ENCODE measurements around the gene PARP8. TPM values are rescaled to one million over a fixed set of nuclear protein-coding genes. Genes with fewer than 3 reads are reported as not detected.

Gene PARP8
- total and polyA plus RNA-seq, 9 donors = 4.4 to 21.4 (median 18.4) TPM

GRCh38 chr5:50752800-50753199, 86.4 kb downstream of the PARP8 start:
- intact Hi-C loops (cut with DNase I) = no loop called here
- H3K36me3 ChIP-seq = no peaks in the 10 kb centered on the region
- no peak overlapping the region for H3K4me3 ChIP-seq
- H3K9me3 ChIP-seq = no peaks in the 10 kb centered on the region
- H3K27me3 ChIP-seq = no peaks in the 10 kb centered on the region
- H3K4me1 ChIP-seq (ENCODE audit: insufficient read depth) = no peaks in the 10 kb centered on the region
- DNase-seq = no peak
- TF ChIP-seq POLR2A (IDR thresholded peaks at IDR 0.05) = no peak
- TF ChIP-seq EP300 (IDR thresholded peaks at IDR 0.05) = no peak
- no peak overlapping the region for H3K27ac ChIP-seq

GRCh38 chr5:50759526-50760270, 93.3 kb downstream of the PARP8 start:
- Histone ChIP-seq H3K4me1 (ENCODE audit: insufficient read depth) (no peaks in the 10 kb centered on the region), H3K36me3 (no peaks in the 10 kb centered on the region), H3K27ac (no peak overlapping the region), H3K27me3 (no peaks in the 10 kb centered on the region), H3K4me3 (no peak overlapping the region), H3K9me3 (no peaks in the 10 kb centered on the region)
- WGBS, 3 donors = 94 to 100% (median 96%) methylated on average over 1 of the region's 1 CpG
- DNase-seq = no peak
- intact Hi-C loops (cut with DNase I) = no loop called here
- no peak for TF ChIP-seq EP300 (IDR thresholded peaks at IDR 0.05)
- TF ChIP-seq POLR2A (IDR thresholded peaks at IDR 0.05) = no peak
- TF ChIP-seq CTCF (IDR thresholded peaks at IDR 0.05) = no peak

GRCh38 chr5:50763351-50763750, 96.9 kb downstream of the PARP8 start:
- no peak for DNase-seq
- TF ChIP-seq EP300 (IDR thresholded peaks at IDR 0.05) (no peak), POLR2A (IDR thresholded peaks at IDR 0.05) (no peak), CTCF (IDR thresholded peaks at IDR 0.05) (no peak)
- Histone ChIP-seq H3K27ac (no peak overlapping the region), H3K36me3 (no peaks in the 10 kb centered on the region), H3K4me1 (ENCODE audit: insufficient read depth) (no peaks in the 10 kb centered on the region), H3K4me3 (no peak overlapping the region), H3K27me3 (no peaks in the 10 kb centered on the region), H3K9me3 (no peaks in the 10 kb centered on the region)
- intact Hi-C loops (cut with DNase I) = no loop called here

DNA sequence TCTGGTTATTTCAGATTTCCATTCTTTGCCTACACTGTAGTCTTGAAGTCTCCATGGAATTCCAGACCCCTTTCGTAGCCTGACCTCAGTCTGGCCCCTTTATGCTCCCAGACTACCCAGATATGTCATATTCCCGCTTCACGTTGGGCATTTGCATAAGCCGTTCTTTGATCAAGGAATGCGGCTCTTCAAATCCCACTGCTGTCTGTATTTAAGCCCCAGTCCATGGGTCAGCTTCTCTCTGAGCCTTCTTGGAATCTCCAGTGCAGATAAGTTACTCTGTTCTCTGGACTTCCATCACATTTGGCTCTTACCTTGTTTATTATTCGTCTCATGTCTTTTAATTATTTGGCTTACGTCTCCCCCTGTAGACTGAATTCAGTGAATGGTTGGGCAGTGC, 97.4 kb downstream of the PARP8 start:
- WGBS, 3 donors = 94 to 96% (median 95%) methylated on average over 7 of the region's 7 CpGs
- intact Hi-C loops (cut with DNase I) = no loop called here
- no peaks in the 10 kb centered on the region for H3K36me3 ChIP-seq
- H3K27ac ChIP-seq = no peak overlapping the region
- H3K4me1 ChIP-seq (ENCODE audit: insufficient read depth) = no peaks in the 10 kb centered on the region
- no peak for DNase-seq
- TF ChIP-seq CTCF (IDR thresholded peaks at IDR 0.05) = no peak
- TF ChIP-seq POLR2A (IDR thresholded peaks at IDR 0.05) = no peak
- no peak for TF ChIP-seq EP300 (IDR thresholded peaks at IDR 0.05)
- no peak overlapping the region for H3K4me3 ChIP-seq
- no peaks in the 10 kb centered on the region for H3K9me3 ChIP-seq
- no peaks in the 10 kb centered on the region for H3K27me3 ChIP-seq

GRCh38 chr5:50766042-50766441, 99.6 kb downstream of the PARP8 start:
- Histone ChIP-seq H3K27ac (no peak overlapping the region), H3K27me3 (no peaks in the 10 kb centered on the region), H3K9me3 (no peaks in the 10 kb centered on the region), H3K36me3 (no peaks in the 10 kb centered on the region), H3K4me3 (no peak overlapping the region), H3K4me1 (ENCODE audit: insufficient read depth) (no peaks in the 10 kb centered on the region)
- TF ChIP-seq EP300 (IDR thresholded peaks at IDR 0.05) = no peak
- TF ChIP-seq CTCF (IDR thresholded peaks at IDR 0.05) = no peak
- TF ChIP-seq POLR2A (IDR thresholded peaks at IDR 0.05) = no peak
- intact Hi-C loops (cut with DNase I) = no loop called here
- WGBS, 3 donors = 92 to 99% (median 97%) methylated on average over 2 of the region's 2 CpGs
- DNase-seq = no peak

Data from ovary (tissue), 9 donors.